ENCODE data around the gene NPAP1. TPM values are rescaled to one million over a fixed set of nuclear protein-coding genes. Genes with fewer than 3 reads are reported as not detected.
"Not testable (repeated sequence)": the region's sequence is repeated elsewhere in the genome, so short reads cannot be mapped to it uniquely, and the experiment has no call there.

The NPAP1 gene
- not detected in 2 replicates for polyA plus RNA-seq (2013)

- H3K9me3 ChIP-seq (ENCODE audit: insufficient read depth, low read depth, low read length) = peaks cover 15% of the 10 kb centered on the region
- H2BK12ac ChIP-seq (ENCODE audit: low read length) = no peak within 1 kb of the TSS
- no peak within 1 kb of the TSS for H4K91ac ChIP-seq (ENCODE audit: low read depth, low read length)
- H3K79me1 ChIP-seq (ENCODE audit: low read length) = no peaks in the 10 kb centered on the region
- no peak within 1 kb of the TSS for H3K4me2 ChIP-seq (ENCODE audit: low read length)
- no peak within 1 kb of the TSS for H4K8ac ChIP-seq (ENCODE audit: low read depth, low read length)
- H2BK5ac ChIP-seq (ENCODE audit: low read depth, low read length, poor library complexity) = no peak within 1 kb of the TSS
- H2BK120ac ChIP-seq (ENCODE audit: insufficient read depth, low read length, poor library complexity) = no peak within 1 kb of the TSS
- H2AFZ ChIP-seq (ENCODE audit: insufficient read depth, low read length, poor library complexity) = no peak within 1 kb of the TSS
- H3K36me3 ChIP-seq (ENCODE audit: control insufficient read depth in 1 of 2, insufficient read depth in 2 of 2, low read length in 2 of 2) = no peaks in the 10 kb centered on the region
- no peak within 1 kb of the TSS for H3K18ac ChIP-seq (ENCODE audit: low read length)
- no peaks in the 10 kb centered on the region for H3K27me3 ChIP-seq (ENCODE audit: insufficient read depth, low read length)
- H3K79me2 ChIP-seq (ENCODE audit: control insufficient read depth, insufficient read depth, low read length, poor library complexity) = no peaks in the 10 kb centered on the region
- no CpG with 5 or more reads among the region's 62 CpGs for WGBS (ENCODE audit: extremely low coverage, insufficient coverage, insufficient read length)
- DNase-seq = no peak
- no peaks in the 10 kb centered on the region for H3K4me1 ChIP-seq (ENCODE audit: control insufficient read depth in 1 of 2, insufficient read depth in 2 of 2, low read length in 2 of 2)
- H3K4ac ChIP-seq (ENCODE audit: low read depth, low read length) = no peak within 1 kb of the TSS
- no peak within 1 kb of the TSS for H3K27ac ChIP-seq (ENCODE audit: low read depth, low read length)
- no peak within 1 kb of the TSS for H4K12ac ChIP-seq (ENCODE audit: low read depth, low read length)
- no peak within 1 kb of the TSS for H3K4me3 ChIP-seq (ENCODE audit: low read depth, low read length)
- H3K14ac ChIP-seq (ENCODE audit: low read length) = no peak within 1 kb of the TSS
- H3K9ac ChIP-seq (ENCODE audit: low read length) = no peak within 1 kb of the TSS
- no peak within 1 kb of the TSS for H3K23ac ChIP-seq (ENCODE audit: low read length)
- H2AK5ac ChIP-seq (ENCODE audit: low read length) = no peak within 1 kb of the TSS
Measured at GRCh38 chr15:24675332-24676144, at the start of gene NPAP1. NPAP1 (plus strand) TSS chr15:24675775; CDS start chr15:24675868, 93 bp downstream.

GRCh38 chr15:24627443-24627842 lies 48.1 kb upstream of the NPAP1 start:
- H4K91ac ChIP-seq (ENCODE audit: low read depth, low read length) = no peak overlapping the region
- H2AK5ac ChIP-seq (ENCODE audit: low read length) = no peak overlapping the region

GRCh38 chr15:24633082-24633481 lies 42.5 kb upstream of the NPAP1 start:
- Histone ChIP-seq H3K9ac (ENCODE audit: low read length) (no peak overlapping the region), H2BK5ac (ENCODE audit: low read depth, low read length, poor library complexity) (no peak overlapping the region), H3K18ac (ENCODE audit: low read length) (no peak overlapping the region), H2BK120ac (ENCODE audit: insufficient read depth, low read length, poor library complexity) (no peak overlapping the region), H3K79me2 (ENCODE audit: control insufficient read depth, insufficient read depth, low read length, poor library complexity) (no peaks in the 10 kb centered on the region), H3K9me3 (ENCODE audit: insufficient read depth, low read depth, low read length) (peaks cover 10% of the 10 kb centered on the region), H3K23ac (ENCODE audit: low read length) (no peak overlapping the region), H4K8ac (ENCODE audit: low read depth, low read length) (no peak overlapping the region), H3K4me3 (ENCODE audit: low read depth, low read length) (no peak overlapping the region), H3K4me1 (ENCODE audit: control insufficient read depth in 1 of 2, insufficient read depth in 2 of 2, low read length in 2 of 2) (no peaks in the 10 kb centered on the region), H3K27me3 (ENCODE audit: insufficient read depth, low read length) (no peaks in the 10 kb centered on the region), H2AFZ (ENCODE audit: insufficient read depth, low read length, poor library complexity) (no peak overlapping the region), H3K14ac (ENCODE audit: low read length) (no peak overlapping the region), H3K27ac (ENCODE audit: low read depth, low read length) (no peak overlapping the region), H3K4ac (ENCODE audit: low read depth, low read length) (no peak overlapping the region), H4K12ac (ENCODE audit: low read depth, low read length) (no peak overlapping the region), H2AK5ac (ENCODE audit: low read length) (no peak overlapping the region), H3K4me2 (ENCODE audit: low read length) (no peak overlapping the region), H4K91ac (ENCODE audit: low read depth, low read length) (no peak overlapping the region), H3K79me1 (ENCODE audit: low read length) (no peaks in the 10 kb centered on the region), H3K36me3 (ENCODE audit: control insufficient read depth in 1 of 2, insufficient read depth in 2 of 2, low read length in 2 of 2) (no peaks in the 10 kb centered on the region), H2BK12ac (ENCODE audit: low read length) (no peak overlapping the region)
- no peak for DNase-seq
- no CpG with 5 or more reads among the region's 4 CpGs for WGBS (ENCODE audit: extremely low coverage, insufficient coverage, insufficient read length)

More at GRCh38 chr15:24627443-24627842, 48.1 kb upstream of the NPAP1 start:
- Histone ChIP-seq H2BK120ac (ENCODE audit: insufficient read depth, low read length, poor library complexity) (no peak overlapping the region), H3K36me3 (ENCODE audit: control insufficient read depth in 1 of 2, insufficient read depth in 2 of 2, low read length in 2 of 2) (no peaks in the 10 kb centered on the region), H3K18ac (ENCODE audit: low read length) (no peak overlapping the region), H3K4me3 (ENCODE audit: low read depth, low read length) (no peak overlapping the region), H3K4me1 (ENCODE audit: control insufficient read depth in 1 of 2, insufficient read depth in 2 of 2, low read length in 2 of 2) (no peaks in the 10 kb centered on the region), H3K4me2 (ENCODE audit: low read length) (no peak overlapping the region), H3K14ac (ENCODE audit: low read length) (no peak overlapping the region), H3K79me2 (ENCODE audit: control insufficient read depth, insufficient read depth, low read length, poor library complexity) (no peaks in the 10 kb centered on the region), H4K8ac (ENCODE audit: low read depth, low read length) (no peak overlapping the region), H3K9me3 (ENCODE audit: insufficient read depth, low read depth, low read length) (peaks cover 3% of the 10 kb centered on the region), H3K27ac (ENCODE audit: low read depth, low read length) (no peak overlapping the region), H3K23ac (ENCODE audit: low read length) (no peak overlapping the region), H2BK5ac (ENCODE audit: low read depth, low read length, poor library complexity) (no peak overlapping the region), H4K12ac (ENCODE audit: low read depth, low read length) (no peak overlapping the region), H2BK12ac (ENCODE audit: low read length) (no peak overlapping the region), H3K27me3 (ENCODE audit: insufficient read depth, low read length) (no peaks in the 10 kb centered on the region), H3K4ac (ENCODE audit: low read depth, low read length) (no peak overlapping the region), H3K79me1 (ENCODE audit: low read length) (no peaks in the 10 kb centered on the region), H3K9ac (ENCODE audit: low read length) (no peak overlapping the region), H2AFZ (ENCODE audit: insufficient read depth, low read length, poor library complexity) (no peak overlapping the region)
- no peak for DNase-seq
- no CpG with 5 or more reads among the region's 3 CpGs for WGBS (ENCODE audit: extremely low coverage, insufficient coverage, insufficient read length)

GRCh38 chr15:24639412-24639811 lies 36.2 kb upstream of the NPAP1 start:
- H4K12ac ChIP-seq (ENCODE audit: low read depth, low read length); H3K4me3 ChIP-seq (ENCODE audit: low read depth, low read length): not testable (repeated sequence)
- WGBS (ENCODE audit: extremely low coverage, insufficient coverage, insufficient read length) = no CpG with 5 or more reads among the region's 11 CpGs

More at GRCh38 chr15:24639412-24639811, 36.2 kb upstream of the NPAP1 start:
- H3K23ac ChIP-seq (ENCODE audit: low read length); H3K27ac ChIP-seq (ENCODE audit: low read depth, low read length); H3K18ac ChIP-seq (ENCODE audit: low read length); H3K9ac ChIP-seq (ENCODE audit: low read length); H2BK12ac ChIP-seq (ENCODE audit: low read length); H3K4ac ChIP-seq (ENCODE audit: low read depth, low read length); H3K36me3 ChIP-seq (ENCODE audit: control insufficient read depth in 1 of 2, insufficient read depth in 2 of 2, low read length in 2 of 2); H3K79me2 ChIP-seq (ENCODE audit: control insufficient read depth, insufficient read depth, low read length, poor library complexity); H3K4me2 ChIP-seq (ENCODE audit: low read length); H2AK5ac ChIP-seq (ENCODE audit: low read length); H4K91ac ChIP-seq (ENCODE audit: low read depth, low read length); H3K27me3 ChIP-seq (ENCODE audit: insufficient read depth, low read length); H3K14ac ChIP-seq (ENCODE audit: low read length); H4K8ac ChIP-seq (ENCODE audit: low read depth, low read length); H2BK120ac ChIP-seq (ENCODE audit: insufficient read depth, low read length, poor library complexity); H2AFZ ChIP-seq (ENCODE audit: insufficient read depth, low read length, poor library complexity); H3K79me1 ChIP-seq (ENCODE audit: low read length); DNase-seq; H3K4me1 ChIP-seq (ENCODE audit: control insufficient read depth in 1 of 2, insufficient read depth in 2 of 2, low read length in 2 of 2); H2BK5ac ChIP-seq (ENCODE audit: low read depth, low read length, poor library complexity): not testable (repeated sequence)
- H3K9me3 ChIP-seq (ENCODE audit: insufficient read depth, low read depth, low read length) = peaks cover 11% of the 10 kb centered on the region

Measured in trophoblast cell (in vitro differentiated cells and primary cell).